Thoracic aorta (tissue), 2 donors: ENCODE measurements around the gene ARSA. TPM values are rescaled to one million over a fixed set of nuclear protein-coding genes. Genes with fewer than 3 reads are reported as not detected.

Experiments
- ATAC-seq: fragments of 150-250 bp; one replicate; pipeline ENCODE4 v1.8.0; 2017; ENCODE audit warnings: low read depth; ENCODE audit not compliant: insufficient number of reproducible peaks, low FRiP score
- DNase-seq: peaks from one replicate; pipeline ENCODE4 v3.0.0-alpha.2; 2020; ENCODE audit warnings: low spot score
- H3K27ac ChIP-seq, 2 donors: fragments of 200-600 bp; sonication (generic); 1 replicate in 1 of 2; 2 replicates in 1 of 2; pipeline ENCODE4 v1.5.1; 2016; ENCODE audit warnings: mild to moderate bottlenecking in 2 of 2, moderate library complexity in 2 of 2
- H3K27me3 ChIP-seq: fragments of 200-600 bp; sonication (generic); replicated peaks from 2 replicates; pipeline ENCODE4 v1.6.0; 2016; ENCODE audit warnings: mild to moderate bottlenecking; ENCODE audit not compliant: insufficient read depth
- H3K36me3 ChIP-seq: fragments of 200-600 bp; sonication (generic); one replicate; pipeline ENCODE4 v1.5.1; 2016
- H3K4me1 ChIP-seq, 2 donors: fragments of 200-600 bp; sonication (generic); 1 replicate in 1 of 2; 2 replicates in 1 of 2; pipeline versions ENCODE4 v1.5.1 to v1.6.0; 2016; ENCODE audit warnings: low read depth in 2 of 2, mild to moderate bottlenecking in 1 of 2; ENCODE audit not compliant: control insufficient read depth in 1 of 2
- H3K4me3 ChIP-seq: fragments of 200-600 bp; sonication (generic); 2 replicates; pipeline ENCODE4 v1.5.1; 2016; ENCODE audit warnings: mild to moderate bottlenecking
- H3K9me3 ChIP-seq: fragments of 200-600 bp; sonication (generic); 2 replicates; pipeline ENCODE4 v1.5.1; 2016
- total RNA-seq, 2 donors: library from RNA; depleted of rRNA; stranded (reverse); fragments of >200 nt; gene quantifications; one replicate each; pipeline versions ENCODE4 v1.1.0 to v1.2.3, GENCODE V29; 2016
- TF ChIP-seq, protein P1 (sequence below): fragments of 200-600 bp; sonication (generic); IDR thresholded peaks from one replicate; pipeline ENCODE4 v1.5.1; 2019; ENCODE audit warnings: antibody characterized with exemption

Gene ARSA
- total RNA-seq, 2 donors from 2014 or later = 38.4 to 75.4 TPM

DNA sequence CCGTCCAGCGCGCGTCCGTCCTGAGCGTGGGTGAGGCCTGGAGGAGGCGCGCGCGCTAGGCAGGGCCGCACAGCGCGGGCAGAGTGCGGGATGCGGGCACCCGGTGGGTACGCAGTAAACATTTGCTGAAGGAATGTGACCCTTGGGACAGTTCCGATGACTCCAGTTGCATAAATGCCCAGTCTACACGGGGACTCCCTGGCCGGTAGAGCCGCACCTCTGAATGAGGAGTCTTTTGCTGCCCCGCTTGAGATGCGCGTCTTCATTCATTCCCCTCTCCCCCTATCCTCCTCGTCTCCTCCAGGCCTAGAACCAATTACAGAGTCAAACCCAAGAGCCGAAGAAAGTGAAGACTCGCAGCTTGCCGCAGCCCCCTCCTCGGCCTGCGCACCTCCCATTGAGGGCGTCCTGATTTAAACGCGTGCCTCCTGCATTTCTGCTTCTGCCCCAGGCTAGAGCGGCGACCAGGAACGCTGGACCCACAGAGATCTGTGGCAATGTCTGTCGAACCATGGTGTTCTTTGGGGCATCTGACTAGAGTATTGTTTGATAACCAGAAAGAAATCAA lies 44.6 kb downstream of the ARSA start:
- Histone ChIP-seq H3K27me3 (no peaks in the 10 kb centered on the region), H3K27ac (peak overlapping the region; percentile 94 to 99), H3K9me3 (no peaks in the 10 kb centered on the region), H3K4me1 (peaks cover 5 to 27% of the 10 kb centered on the region in 2 donors), H3K4me3 (peak overlapping the region; percentile 88), H3K36me3 (no peaks in the 10 kb centered on the region)
- DNase-seq = no peak
- ATAC-seq = peak; percentile 16
- TF ChIP-seq, protein P1, sequence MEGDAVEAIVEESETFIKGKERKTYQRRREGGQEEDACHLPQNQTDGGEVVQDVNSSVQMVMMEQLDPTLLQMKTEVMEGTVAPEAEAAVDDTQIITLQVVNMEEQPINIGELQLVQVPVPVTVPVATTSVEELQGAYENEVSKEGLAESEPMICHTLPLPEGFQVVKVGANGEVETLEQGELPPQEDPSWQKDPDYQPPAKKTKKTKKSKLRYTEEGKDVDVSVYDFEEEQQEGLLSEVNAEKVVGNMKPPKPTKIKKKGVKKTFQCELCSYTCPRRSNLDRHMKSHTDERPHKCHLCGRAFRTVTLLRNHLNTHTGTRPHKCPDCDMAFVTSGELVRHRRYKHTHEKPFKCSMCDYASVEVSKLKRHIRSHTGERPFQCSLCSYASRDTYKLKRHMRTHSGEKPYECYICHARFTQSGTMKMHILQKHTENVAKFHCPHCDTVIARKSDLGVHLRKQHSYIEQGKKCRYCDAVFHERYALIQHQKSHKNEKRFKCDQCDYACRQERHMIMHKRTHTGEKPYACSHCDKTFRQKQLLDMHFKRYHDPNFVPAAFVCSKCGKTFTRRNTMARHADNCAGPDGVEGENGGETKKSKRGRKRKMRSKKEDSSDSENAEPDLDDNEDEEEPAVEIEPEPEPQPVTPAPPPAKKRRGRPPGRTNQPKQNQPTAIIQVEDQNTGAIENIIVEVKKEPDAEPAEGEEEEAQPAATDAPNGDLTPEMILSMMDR = no peak

DNA sequence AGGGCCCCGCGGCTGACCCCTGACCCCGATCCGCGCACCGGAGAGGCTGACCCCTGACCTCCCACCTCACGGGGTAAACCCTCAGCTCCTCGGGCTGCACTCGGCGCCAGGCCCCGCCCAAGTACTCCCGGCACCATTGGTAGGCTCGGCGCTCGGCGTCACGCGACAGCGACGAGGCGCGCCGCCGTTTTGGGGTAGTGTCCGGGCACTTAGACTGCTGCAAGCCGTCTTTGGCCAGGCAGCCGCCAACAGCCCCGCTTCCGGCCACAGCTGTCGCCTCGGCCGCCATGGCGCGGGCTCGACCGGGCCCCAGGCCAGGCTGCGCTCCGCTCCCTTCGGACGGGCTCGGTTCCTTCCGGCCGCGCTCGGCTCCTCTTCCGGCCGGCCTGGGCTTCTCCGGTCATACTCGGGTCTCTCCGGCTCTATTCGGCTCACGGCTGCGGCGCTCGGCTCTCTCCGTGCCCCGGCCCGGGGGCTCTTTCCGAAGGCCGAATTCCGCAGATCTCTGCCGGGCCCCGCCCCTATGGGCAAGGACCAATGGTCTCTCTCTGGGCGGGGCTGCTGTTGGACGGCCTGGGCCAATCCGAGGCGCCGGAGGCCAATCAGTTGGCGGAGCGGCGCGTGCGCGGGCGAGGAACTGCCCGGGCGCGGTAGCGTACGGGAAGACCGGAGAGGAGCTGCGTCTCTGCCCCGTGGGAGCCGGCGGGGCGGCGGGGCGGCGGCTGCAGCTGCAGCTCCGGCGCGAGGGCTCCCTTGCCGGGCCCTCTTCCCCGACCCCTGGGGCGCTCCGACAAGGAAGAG lies 45.3 kb downstream of the ARSA start, which contains the start of gene CHKB:
TSS of gene CHKB (minus strand) at position 357 of the 801 bp plus-strand sequence. CDS start at position 289, 68 bp downstream.
- Histone ChIP-seq H3K27me3 (no peaks in the 10 kb centered on the region), H3K27ac (peak within 1 kb of the TSS; percentile 94 to 99), H3K4me3 (peak within 1 kb of the TSS; percentile 88), H3K36me3 (no peaks in the 10 kb centered on the region), H3K9me3 (no peaks in the 10 kb centered on the region), H3K4me1 (peaks cover 7 to 29% of the 10 kb centered on the region in 2 donors)
- ATAC-seq (peak; percentile 92), DNase-seq (peak; percentile 93)
- TF ChIP-seq, protein P1 = no peak

DNA sequence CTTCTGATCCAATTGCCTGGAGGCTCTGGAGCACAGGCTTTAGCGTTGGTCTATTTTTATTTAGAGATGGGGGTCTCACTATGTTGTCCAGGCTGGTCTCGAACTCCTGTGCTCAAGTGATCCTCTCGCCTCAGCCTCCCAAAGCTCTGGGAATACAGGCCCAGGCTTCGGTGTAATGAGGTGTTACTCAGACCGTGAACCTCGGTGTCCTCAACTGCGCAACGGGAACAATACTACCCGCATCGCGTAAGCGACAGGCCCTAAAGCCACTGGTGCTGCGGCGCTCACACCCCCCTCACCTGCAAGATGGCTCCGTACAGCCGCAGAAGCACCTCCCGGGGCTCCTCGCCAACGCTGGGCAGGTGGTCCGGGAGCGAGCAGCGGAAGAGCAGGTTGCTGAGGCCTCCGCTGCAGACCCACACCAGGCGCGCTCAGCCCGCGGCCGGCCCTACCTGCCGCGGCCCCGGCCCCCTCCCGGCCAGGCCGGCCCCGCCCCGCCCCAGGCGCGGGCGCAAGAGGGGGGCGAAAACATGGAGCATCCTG lies 45.9 kb downstream of the ARSA start:
- peak overlapping the region; percentile 88 for H3K4me3 ChIP-seq
- TF ChIP-seq, protein P1 = no peak
- H3K4me1 ChIP-seq = peaks cover 7 to 29% of the 10 kb centered on the region in 2 donors
- DNase-seq = no peak
- no peaks in the 10 kb centered on the region for H3K9me3 ChIP-seq
- no peak for ATAC-seq
- H3K27me3 ChIP-seq = no peaks in the 10 kb centered on the region
- H3K36me3 ChIP-seq = no peaks in the 10 kb centered on the region
- peak overlapping the region; percentile 94 to 99 for H3K27ac ChIP-seq

DNA sequence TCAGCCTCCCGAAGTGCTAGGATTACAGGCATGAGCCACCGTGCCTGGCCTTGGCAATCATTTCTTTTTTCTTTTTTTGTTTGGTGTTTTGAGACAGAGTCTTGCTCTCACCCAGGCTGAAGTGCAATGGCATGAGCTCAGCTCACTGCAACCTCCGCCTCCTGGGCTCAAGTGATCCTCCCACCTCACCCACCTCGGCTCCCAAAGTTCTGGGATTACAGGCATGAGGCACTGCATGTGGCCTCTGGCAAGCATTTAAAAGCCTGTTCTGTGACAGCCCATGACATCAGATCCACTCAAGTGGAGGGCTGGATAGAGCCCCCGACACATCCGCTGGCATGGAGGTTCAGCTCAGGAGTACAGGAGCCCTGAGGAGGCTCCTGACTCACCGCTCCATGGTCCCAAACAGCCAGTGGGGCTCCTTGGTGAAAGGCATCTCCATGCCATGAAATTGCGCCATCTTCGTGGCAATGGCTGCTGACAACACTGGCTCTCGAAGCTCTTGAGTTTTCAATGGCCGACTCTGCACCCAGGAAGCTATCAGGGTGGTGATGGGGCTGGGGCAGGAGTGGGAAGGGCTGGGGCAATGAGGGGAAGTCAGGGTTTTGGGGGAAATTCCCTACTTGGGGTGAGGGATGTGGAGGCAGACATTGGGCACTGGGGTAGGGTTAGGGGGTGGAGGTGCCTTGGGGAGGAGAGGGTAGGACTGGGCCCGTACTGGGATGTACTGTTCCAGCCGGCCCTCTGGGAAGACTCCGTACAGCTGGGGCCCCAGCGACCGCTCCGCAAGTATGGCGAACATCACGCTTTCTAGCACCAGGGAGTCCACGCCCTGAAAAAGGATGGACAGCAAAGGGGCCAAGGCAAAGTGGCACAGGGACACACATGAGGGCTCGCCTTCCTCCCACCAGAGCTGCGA lies 46.7 kb downstream of the ARSA start:
- no peak for DNase-seq
- TF ChIP-seq, protein P1 = no peak
- no peaks in the 10 kb centered on the region for H3K27me3 ChIP-seq
- peak overlapping the region; percentile 88 for H3K4me3 ChIP-seq
- no peaks in the 10 kb centered on the region for H3K9me3 ChIP-seq
- ATAC-seq = no peak
- peak overlapping the region in 1 of 2 donors; percentile 94 for H3K27ac ChIP-seq
- peaks cover 7 to 29% of the 10 kb centered on the region in 2 donors for H3K4me1 ChIP-seq
- H3K36me3 ChIP-seq = no peaks in the 10 kb centered on the region
